SK-N-SH (cell line): ENCODE data around the gene HNRNPC.

Experiments
- GABPA ChIP-seq: IDR thresholded peaks from 2 replicates; pipeline ENCODE4 v1.4.0; 2012; ENCODE audit warnings: low read depth, mild to moderate bottlenecking
- JUND ChIP-seq: IDR thresholded peaks from 2 replicates; pipeline ENCODE4 v1.4.0; 2012
- RCOR1 ChIP-seq: fragments of 150-350 bp; IDR thresholded peaks from 2 replicates; pipeline ENCODE4 v1.6.1; 2017; ENCODE audit warnings: antibody characterized with exemption, low read length
- RFX5 ChIP-seq: IDR thresholded peaks from 2 replicates; pipeline ENCODE4 v1.6.1; 2012; ENCODE audit warnings: mild to moderate bottlenecking, improper control_type of control experiment, low read length
- TAF1 ChIP-seq: IDR thresholded peaks from 2 replicates; pipeline ENCODE4 v1.6.1; 2012; ENCODE audit warnings: low read depth, mild to moderate bottlenecking, low read length, moderate library complexity, borderline replicate concordance
- YY1 ChIP-seq: IDR thresholded peaks from 2 replicates; pipeline ENCODE4 v1.4.0; 2012; ENCODE audit warnings: low read depth, mild to moderate bottlenecking
- TF ChIP-seq, protein P1 (sequence below): IDR thresholded peaks from 2 replicates; pipeline ENCODE4; 2012
- TF ChIP-seq, protein P2 (sequence below): fragments of 200-600 bp; sonication (generic); IDR thresholded peaks from 2 replicates; pipeline ENCODE4 v1.6.1; 2017; ENCODE audit warnings: antibody characterized with exemption, mild to moderate bottlenecking, moderate library complexity

DNA sequence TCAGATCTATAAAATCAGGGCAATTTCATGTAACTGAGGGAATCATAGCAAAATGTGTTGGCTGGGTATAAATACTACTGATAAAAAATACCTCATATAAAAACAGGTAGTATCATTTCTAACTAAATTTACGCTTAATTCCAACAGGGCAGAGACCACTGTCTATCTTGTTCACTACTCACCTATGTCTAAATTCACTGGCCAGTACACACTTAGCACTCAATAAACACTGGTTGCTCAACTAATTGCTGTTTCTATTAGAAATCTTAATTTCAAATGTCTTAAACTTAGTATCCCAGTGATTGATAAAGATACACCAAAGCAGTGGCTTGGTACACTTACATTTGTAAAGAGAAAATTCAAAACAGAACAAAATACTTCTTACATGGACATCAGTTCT lies 55.6 kb downstream of the HNRNPC start:
- TF ChIP-seq, protein P1, sequence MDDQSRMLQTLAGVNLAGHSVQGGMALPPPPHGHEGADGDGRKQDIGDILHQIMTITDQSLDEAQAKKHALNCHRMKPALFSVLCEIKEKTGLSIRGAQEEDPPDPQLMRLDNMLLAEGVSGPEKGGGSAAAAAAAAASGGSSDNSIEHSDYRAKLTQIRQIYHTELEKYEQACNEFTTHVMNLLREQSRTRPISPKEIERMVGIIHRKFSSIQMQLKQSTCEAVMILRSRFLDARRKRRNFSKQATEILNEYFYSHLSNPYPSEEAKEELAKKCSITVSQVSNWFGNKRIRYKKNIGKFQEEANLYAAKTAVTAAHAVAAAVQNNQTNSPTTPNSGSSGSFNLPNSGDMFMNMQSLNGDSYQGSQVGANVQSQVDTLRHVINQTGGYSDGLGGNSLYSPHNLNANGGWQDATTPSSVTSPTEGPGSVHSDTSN = no peak
- no peak for TF ChIP-seq YY1
- no peak for TF ChIP-seq RFX5
- TF ChIP-seq GABPA = no peak
- TF ChIP-seq JUND = no peak
- TF ChIP-seq, protein P2, sequence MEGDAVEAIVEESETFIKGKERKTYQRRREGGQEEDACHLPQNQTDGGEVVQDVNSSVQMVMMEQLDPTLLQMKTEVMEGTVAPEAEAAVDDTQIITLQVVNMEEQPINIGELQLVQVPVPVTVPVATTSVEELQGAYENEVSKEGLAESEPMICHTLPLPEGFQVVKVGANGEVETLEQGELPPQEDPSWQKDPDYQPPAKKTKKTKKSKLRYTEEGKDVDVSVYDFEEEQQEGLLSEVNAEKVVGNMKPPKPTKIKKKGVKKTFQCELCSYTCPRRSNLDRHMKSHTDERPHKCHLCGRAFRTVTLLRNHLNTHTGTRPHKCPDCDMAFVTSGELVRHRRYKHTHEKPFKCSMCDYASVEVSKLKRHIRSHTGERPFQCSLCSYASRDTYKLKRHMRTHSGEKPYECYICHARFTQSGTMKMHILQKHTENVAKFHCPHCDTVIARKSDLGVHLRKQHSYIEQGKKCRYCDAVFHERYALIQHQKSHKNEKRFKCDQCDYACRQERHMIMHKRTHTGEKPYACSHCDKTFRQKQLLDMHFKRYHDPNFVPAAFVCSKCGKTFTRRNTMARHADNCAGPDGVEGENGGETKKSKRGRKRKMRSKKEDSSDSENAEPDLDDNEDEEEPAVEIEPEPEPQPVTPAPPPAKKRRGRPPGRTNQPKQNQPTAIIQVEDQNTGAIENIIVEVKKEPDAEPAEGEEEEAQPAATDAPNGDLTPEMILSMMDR = no peak
- TF ChIP-seq RCOR1 = no peak
- TF ChIP-seq TAF1 = no peak
